Activated CD4-positive, alpha-beta T cell treated with anti-CD3 and anti-CD28 coated beads, Interleukin-10, Interleukin-2, amounts not matched to agents 100 ng/mL and 50 ng/mL, durations not matched to agents 16 hours and 8 hours (primary cell): ENCODE data around the gene TSPEAR.
"Not testable (repeated sequence)": the region's sequence is repeated elsewhere in the genome, so short reads cannot be mapped to it uniquely, and the experiment has no call there.

Experiments
- DNase-seq: peaks from one replicate; pipeline ENCODE4 v3.0.0-alpha.2; 2020

The TSPEAR gene

DNA sequence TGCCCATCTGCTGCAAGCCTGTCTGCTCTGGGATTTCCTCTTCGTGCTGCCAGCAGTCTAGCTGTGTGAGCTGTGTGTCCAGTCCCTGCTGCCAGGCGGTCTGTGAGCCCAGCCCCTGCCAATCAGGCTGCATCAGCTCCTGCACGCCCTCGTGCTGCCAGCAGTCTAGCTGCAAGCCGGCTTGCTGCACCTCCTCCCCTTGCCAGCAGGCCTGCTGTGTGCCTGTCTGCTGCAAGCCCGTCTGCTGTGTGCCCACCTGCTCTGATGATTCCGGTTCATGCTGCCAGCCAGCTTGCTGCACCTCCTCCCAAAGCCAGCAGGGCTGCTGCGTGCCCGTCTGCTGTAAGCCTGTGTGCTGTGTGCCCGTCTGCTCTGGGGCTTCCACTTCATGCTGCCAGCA lies 110.3 kb downstream of the TSPEAR start:
- DNase-seq: not testable (repeated sequence)

DNA sequence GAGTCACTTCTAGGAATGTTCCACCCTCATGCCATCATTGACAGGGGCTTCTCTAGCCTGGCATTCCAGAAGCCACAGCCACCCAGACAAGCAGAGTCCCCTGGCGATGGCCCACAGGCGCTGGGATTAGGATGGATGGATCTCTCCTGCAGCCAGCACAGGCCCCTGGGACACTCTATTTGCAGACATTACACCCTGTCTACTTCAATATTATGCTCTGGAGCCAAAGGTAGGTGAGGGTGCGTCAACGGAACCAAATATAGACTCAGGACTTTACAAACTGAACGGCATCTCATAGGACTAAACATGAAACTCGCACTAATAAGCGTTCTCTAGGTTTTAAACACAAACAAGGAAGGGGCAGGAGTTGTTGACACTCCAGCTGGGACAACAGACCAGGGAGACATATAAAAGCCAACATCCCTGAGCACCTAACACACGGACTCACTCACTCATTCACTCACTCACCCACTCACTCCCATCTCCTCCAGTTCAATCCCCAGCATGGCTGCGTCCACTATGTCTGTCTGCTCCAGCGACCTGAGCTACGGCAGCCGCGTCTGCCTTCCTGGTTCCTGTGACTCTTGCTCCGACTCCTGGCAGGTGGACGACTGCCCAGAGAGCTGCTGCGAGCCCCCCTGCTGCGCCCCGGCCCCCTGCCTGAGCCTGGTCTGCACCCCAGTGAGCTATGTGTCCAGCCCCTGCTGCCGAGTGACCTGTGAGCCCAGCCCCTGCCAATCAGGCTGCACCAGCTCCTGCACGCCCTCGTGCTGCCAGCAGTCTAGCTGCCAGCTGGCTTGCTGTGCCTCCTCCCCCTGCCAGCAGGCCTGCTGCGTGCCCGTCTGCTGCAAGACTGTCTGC lies 111.0 kb downstream of the TSPEAR start, which contains the start of gene KRTAP10-7:
KRTAP10-7 (plus strand) TSS at position 480 of the 861 bp plus-strand sequence; CDS start at position 505, 25 bp downstream.
- not testable (repeated sequence) for DNase-seq

GRCh38 chr21:44599264-44600029 lies 111.9 kb downstream of the TSPEAR start:
- DNase-seq: no peak

DNA sequence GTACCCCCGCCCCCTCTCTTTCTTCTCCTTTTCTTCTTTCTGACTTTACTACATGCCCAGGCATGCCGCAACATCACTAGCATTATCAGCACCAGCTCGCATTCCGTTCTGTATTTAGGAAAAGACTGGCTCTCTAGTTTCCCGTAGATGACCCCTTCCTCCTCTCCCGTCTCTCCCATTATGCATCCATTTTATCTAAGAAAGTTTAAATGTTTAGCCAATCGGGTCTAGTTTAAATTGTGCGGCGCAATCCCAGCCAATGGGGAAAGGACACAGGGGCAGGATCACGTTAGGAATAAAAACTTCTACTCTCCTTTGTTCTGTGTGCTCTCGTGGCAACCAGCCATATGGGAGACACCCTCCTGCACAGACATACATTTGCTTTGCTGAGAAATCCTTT lies 113.3 kb downstream of the TSPEAR start:
- DNase-seq: no peak

DNA sequence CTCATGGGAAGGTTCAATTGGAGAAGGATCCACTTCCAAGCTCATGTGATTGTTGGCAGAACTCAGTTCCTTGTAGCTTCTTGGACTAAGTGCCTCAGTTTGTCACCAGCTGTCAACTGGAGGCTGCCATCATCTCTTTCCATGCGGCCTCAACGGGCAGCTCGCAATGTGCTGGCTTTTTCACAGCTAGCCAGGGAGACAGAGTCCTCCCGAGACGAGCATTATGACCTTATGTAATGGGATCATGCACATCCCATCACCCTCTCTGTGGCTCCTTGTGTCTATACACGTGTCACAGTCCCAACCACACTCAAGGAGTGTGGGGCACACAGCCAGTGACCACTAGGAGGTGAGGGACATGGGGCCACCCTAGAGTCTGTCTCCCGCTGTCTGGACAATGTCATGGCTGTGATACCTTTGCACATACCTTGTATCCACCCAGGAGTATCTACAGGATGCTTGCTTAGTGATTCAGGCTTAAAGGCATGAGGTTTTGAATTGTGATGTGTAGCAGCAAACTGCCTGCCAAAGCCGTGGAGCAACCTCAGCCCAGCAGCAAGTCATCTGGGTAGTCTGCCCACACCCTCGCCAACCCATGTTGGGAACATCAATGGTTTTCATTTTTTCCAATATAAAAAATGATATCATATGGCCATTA lies 115.2 kb downstream of the TSPEAR start:
- DNase-seq: no peak

GRCh38 chr21:44595524-44595923 lies 115.8 kb downstream of the TSPEAR start:
- no peak for DNase-seq

DNA sequence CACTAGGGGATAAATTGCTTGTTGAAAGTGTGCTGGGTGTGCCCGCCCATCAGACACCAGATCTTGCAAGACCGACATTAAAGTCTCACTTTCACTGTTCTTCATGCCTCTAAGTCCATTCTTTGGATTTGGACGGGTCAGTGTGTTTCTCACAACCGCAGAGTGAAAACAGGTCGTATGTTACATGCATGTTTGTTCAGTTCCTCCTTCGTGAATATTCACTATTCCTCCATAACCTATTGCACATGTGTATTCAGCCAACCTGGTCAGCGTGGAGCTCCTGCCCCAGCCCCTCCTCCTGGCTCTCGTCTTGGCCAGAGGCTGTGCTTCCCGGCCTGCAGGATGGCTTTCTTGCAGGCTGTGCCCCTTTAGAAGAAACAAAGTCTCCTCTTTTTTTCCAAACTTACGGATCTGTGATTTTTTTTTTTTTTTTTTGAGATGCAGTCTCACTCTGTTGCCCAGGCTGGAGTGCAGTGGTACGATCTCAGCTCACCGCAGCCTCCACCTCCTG lies 116.9 kb downstream of the TSPEAR start:
- DNase-seq: no peak

GRCh38 chr21:44593598-44594405 lies 117.6 kb downstream of the TSPEAR start:
- DNase-seq: no peak

GRCh38 chr21:44592446-44593311 lies 118.7 kb downstream of the TSPEAR start, which contains the start of gene KRTAP10-6:
Gene KRTAP10-6, minus strand, starts transcription at chr21:44592505. Its CDS starts 21 bp downstream, at chr21:44592484.
- no peak for DNase-seq

DNA sequence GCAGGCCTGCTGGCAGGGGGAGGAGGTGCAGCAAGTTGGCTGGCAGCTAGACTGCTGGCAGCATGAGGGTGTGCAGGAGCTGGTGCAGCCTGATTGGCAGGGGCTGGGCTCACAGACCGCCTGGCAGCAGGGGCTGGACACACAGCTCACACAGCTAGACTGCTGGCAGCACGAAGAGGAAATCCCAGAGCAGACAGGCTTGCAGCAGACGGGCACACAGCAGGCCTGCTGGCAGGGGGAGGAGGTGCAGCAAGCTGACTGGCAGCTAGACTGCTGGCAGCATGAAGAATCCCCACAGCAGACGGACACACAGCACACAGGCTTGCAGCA lies 119.6 kb downstream of the TSPEAR start:
- DNase-seq: not testable (repeated sequence)

GRCh38 chr21:44590897-44591800 lies 120.2 kb downstream of the TSPEAR start:
- not testable (repeated sequence) for DNase-seq

GRCh38 chr21:44590311-44590721 lies 121.1 kb downstream of the TSPEAR start:
- no peak for DNase-seq

DNA sequence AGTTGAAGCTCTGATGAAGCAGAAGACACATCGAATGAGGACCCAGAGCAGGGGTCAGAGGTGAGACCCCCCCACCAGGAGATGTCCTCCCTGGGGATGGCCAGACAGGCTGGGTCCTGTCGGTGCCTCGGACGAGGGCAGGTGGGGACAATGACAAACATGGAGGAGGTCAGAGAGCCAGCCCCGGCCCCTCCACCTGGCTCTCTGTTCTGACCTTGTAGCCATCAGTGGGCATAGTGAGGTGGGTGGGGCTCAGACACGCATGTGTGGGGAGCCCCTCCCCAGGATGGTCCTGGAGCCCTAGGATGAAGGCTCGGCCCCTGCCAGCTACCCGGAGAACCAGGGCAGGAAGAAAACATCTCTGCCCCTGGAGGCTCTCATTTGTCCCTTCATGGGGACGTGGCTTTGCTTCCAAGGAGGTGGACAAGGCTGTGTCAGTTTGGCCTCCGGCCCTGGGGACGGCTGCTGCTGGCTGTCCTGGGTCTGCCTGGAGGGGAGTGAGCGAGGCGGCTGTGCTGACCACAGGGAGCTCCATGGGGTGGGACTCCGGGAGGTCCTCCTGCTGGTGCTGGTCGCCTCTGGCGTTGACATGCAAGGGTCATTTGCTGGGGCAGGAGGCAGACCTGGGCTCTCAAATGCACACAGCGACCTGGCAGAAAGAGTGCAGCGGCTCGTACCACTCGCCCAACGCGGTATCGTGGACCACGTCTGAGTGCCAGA lies 121.6 kb downstream of the TSPEAR start:
- no peak for DNase-seq

DNA sequence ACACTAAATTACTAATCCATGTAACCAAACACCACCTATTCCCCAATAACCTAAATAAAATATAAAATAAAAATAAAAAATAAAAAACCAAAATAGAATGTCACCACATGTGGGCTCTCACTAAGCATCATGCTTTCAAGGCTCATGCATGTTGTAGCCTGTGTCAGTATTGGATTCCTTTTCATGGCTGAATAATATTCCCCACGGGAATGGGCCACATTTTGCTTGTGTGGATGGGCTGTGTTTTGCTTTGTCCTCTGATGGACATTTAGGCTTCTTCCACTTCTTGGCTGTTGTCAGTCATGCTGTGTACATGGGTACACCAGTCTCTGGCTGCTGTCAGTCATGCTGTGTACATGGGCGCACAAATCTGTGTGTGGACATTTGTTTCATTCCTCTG lies 122.3 kb downstream of the TSPEAR start:
- no peak for DNase-seq

DNA sequence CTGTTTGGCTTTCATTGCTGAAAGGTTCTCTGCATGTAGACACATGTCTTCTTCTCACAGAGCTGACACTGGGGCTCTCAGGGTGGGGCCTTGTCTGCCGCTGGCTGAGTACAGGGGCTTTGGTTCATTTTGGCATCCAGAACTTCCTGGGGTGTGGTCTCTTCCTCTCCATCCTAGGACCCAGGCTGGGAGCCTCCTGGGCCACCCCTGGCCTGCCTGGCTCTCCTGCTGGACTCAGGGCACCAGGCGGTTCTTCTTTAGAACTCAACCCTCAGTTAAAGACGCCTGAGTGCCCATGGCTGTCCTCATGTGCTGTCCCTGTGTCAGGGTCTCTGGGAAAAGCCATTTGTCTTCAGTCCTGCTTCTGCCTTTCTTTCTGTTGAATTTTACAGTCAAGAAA lies 125.5 kb downstream of the TSPEAR start:
- DNase-seq: no peak

- DNase-seq: peak; percentile 49
Observed at GRCh38 chr21:44583800-44584147, 127.6 kb downstream of the TSPEAR start.

DNA sequence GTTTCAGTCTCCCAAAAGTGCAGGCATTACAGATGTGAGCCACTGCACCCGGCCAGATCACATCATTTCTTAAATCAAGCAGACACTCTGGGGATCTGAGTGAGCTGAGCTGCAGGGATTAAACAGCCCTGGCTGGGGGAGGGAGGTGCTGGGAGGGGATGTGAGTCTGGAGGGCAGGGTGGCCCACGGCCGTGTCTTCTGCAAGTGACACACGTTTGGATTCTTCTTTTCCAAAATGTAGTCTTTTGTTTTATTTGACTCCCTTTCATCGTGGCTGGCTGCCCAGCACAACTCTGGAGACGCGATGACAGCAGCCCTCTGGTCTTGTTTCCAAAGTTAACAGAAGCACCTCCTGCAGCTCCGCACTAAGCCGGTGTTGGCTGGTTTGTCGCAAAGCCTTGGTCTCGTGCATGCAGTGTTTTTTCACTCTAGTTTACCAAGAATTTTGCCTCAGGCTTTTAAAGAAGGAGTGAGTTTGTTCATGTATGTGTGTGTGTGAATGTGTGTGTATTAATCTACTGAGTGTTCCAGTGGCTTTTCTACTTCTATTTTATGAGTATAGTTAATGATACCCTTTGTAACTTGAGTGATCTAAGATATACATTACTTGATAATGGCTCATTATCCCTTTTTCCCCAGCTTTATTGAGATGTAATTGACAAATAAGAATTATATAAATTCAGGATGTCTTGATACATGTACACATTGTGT lies 128.1 kb downstream of the TSPEAR start:
- DNase-seq: no peak

DNA sequence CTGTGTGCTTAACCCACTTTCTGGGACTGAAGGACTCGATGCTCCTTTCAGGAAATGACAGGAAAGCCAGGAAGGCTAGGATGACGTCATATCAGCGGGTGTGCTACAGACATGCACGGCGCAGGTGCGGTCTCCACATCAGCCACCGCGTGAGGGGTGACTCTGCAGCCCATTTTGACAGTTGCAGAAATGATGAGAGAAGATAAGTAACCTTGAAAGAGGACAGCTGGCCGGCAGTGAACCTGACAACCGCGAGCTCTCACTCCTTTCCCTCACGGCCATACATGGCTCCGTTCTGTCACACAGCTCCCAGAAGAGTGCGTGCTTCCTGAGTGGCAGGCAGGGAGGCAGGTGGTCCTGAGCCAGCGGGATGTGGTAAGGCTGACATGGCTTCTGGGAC lies 129.3 kb downstream of the TSPEAR start:
- DNase-seq: no peak

DNA sequence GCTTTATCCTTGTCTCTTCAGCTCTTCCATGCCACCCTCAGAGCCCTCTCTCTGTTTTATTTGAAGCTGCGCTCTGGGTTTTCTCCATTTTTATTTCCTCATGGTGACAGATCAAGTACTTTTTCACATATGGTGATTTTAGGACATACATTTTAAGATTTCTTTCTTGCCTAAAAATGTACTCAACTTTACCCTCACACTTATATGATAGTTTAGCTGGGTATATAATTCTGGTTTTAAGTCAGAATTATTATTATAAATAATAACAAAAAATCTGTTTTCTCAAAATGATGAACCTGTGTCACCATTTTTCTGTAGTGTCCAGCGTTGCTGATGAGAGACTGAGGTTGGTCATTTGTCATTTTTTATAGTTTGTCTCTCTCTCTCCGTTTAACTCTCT lies 130.2 kb downstream of the TSPEAR start:
- DNase-seq: no peak
